ENCODE measurements around the gene HDC.

The HDC gene

GRCh38 chr15:50234764-50235163 is 30.8 kb downstream of the HDC start:
- Histone ChIP-seq H3K4me1 (ENCODE audit: control insufficient read depth in 1 of 2, insufficient read depth in 1 of 2, low read depth in 1 of 2, low read length in 1 of 2) (peaks cover 29 to 33% of the 10 kb centered on the region in 2 experiments), H3K4me3 (ENCODE audit: low read depth in 1 of 2, low read length in 1 of 2) (no peak overlapping the region), H3K36me3 (peaks cover 15% of the 10 kb centered on the region), H3K27me3 (no peaks in the 10 kb centered on the region), H3K27ac (no peak overlapping the region), H3K9me3 (no peaks in the 10 kb centered on the region)
- TF ChIP-seq CTCF (IDR thresholded peaks at IDR 0.05): no peak

GRCh38 chr15:50233192-50233736 is 32.3 kb downstream of the HDC start:
- TF ChIP-seq CTCF (IDR thresholded peaks at IDR 0.05): no peak
- no peak overlapping the region for H3K4me3 ChIP-seq (ENCODE audit: low read depth in 1 of 2, low read length in 1 of 2)
- H3K27me3 ChIP-seq: no peaks in the 10 kb centered on the region
- no peaks in the 10 kb centered on the region for H3K9me3 ChIP-seq
- H3K36me3 ChIP-seq: peaks cover 28% of the 10 kb centered on the region
- peaks cover 29 to 33% of the 10 kb centered on the region in 2 experiments for H3K4me1 ChIP-seq (ENCODE audit: control insufficient read depth in 1 of 2, insufficient read depth in 1 of 2, low read depth in 1 of 2, low read length in 1 of 2)
- peak overlapping the region; percentile 45 for H3K27ac ChIP-seq

- H3K27me3 ChIP-seq: no peaks in the 10 kb centered on the region
- no peak overlapping the region for H3K4me3 ChIP-seq (ENCODE audit: low read depth in 1 of 2, low read length in 1 of 2)
- peak overlapping the region; percentile 45 for H3K27ac ChIP-seq
- H3K9me3 ChIP-seq: no peaks in the 10 kb centered on the region
- peaks cover 29 to 33% of the 10 kb centered on the region in 2 experiments for H3K4me1 ChIP-seq (ENCODE audit: control insufficient read depth in 1 of 2, insufficient read depth in 1 of 2, low read depth in 1 of 2, low read length in 1 of 2)
- peaks cover 30% of the 10 kb centered on the region for H3K36me3 ChIP-seq
- no peak for TF ChIP-seq CTCF (IDR thresholded peaks at IDR 0.05)
Observed at GRCh38 chr15:50232791-50233190, 32.7 kb downstream of the HDC start.

DNA sequence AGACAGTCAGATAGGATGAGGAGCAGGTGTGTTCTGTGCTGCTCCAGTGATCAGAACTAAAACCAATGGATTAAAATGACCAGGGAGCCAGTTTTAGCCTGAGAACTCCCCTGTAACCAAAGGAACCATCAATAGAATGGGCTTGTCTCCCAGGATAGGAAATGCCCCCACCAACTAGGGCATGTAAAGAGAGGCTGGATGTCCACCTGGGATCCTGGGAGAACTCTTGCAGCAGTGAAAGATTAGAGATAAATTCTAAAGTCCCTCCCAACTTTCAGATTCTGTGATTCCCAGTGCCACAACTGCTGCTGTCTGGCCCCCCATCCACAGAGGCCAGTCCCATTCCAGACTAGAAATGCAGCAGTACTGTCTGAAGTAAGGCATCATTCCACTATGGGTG is 33.8 kb downstream of the HDC start:
- no peak for TF ChIP-seq CTCF (IDR thresholded peaks at IDR 0.05)
- Histone ChIP-seq H3K9me3 (no peaks in the 10 kb centered on the region), H3K4me3 (ENCODE audit: low read depth in 1 of 2, low read length in 1 of 2) (no peak overlapping the region), H3K27ac (no peak overlapping the region), H3K4me1 (ENCODE audit: control insufficient read depth in 1 of 2, insufficient read depth in 1 of 2, low read depth in 1 of 2, low read length in 1 of 2) (peaks cover 29 to 33% of the 10 kb centered on the region in 2 experiments), H3K27me3 (no peaks in the 10 kb centered on the region), H3K36me3 (peaks cover 36% of the 10 kb centered on the region)

DNA sequence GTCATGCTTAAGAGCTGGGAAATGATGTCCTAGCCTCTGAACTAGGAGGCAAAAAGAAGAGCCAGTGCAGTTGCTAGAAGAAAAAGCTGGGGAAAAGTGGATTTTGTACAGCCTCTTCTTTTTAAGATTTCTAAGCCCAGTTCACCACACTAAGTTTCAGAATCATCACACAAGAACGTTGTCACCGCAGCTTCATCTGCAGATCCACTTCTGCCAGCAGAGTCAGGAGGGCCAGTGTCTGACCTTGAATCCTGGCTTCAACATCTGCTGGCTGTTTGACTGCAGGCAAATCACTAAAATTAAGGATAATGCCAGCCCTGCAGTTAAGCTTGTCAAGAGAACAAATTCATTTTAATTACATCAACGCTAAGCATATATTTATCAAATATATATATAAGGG is 36.2 kb downstream of the HDC start:
- no peaks in the 10 kb centered on the region for H3K9me3 ChIP-seq
- peaks cover 24 to 26% of the 10 kb centered on the region in 2 experiments for H3K4me1 ChIP-seq (ENCODE audit: control insufficient read depth in 1 of 2, insufficient read depth in 1 of 2, low read depth in 1 of 2, low read length in 1 of 2)
- TF ChIP-seq CTCF (IDR thresholded peaks at IDR 0.05): no peak
- no peak overlapping the region for H3K27ac ChIP-seq
- no peaks in the 10 kb centered on the region for H3K27me3 ChIP-seq
- H3K36me3 ChIP-seq: peaks cover 35% of the 10 kb centered on the region
- no peak overlapping the region for H3K4me3 ChIP-seq (ENCODE audit: low read depth in 1 of 2, low read length in 1 of 2)
